Mesenchymal stem cell (in vitro differentiated cells and primary cell): Measurements from ENCODE around the gene PUM1.

Experiments used
- DNase-seq: peaks from one replicate; pipeline ENCODE4 v3.0.0-alpha.2; 2013
- H2AFZ ChIP-seq: one replicate; pipeline ENCODE4 v1.6.1; 2013; ENCODE audit warnings: low read depth, mild to moderate bottlenecking, control low read depth, inconsistent platforms, low read length, moderate library complexity
- H2AK5ac ChIP-seq: 2 replicates; pipeline ENCODE4 v1.6.1; 2013; ENCODE audit warnings: low read length, moderate library complexity, mild to moderate bottlenecking, inconsistent platforms; ENCODE audit not compliant: severe bottlenecking
- H2BK120ac ChIP-seq: one replicate; pipeline ENCODE4 v1.6.1; 2013; ENCODE audit warnings: low read depth, mild to moderate bottlenecking, inconsistent platforms, low read length, moderate library complexity
- H2BK12ac ChIP-seq, 2 experiments: one replicate each; pipeline ENCODE4 v1.6.1; 2013; ENCODE audit warnings: inconsistent platforms in 2 of 2, low read length in 2 of 2, mild to moderate bottlenecking in 2 of 2, moderate library complexity in 2 of 2, control low read depth in 1 of 2
- H2BK15ac ChIP-seq: one replicate; pipeline ENCODE4 v1.6.1; 2013; ENCODE audit warnings: mild to moderate bottlenecking, low read depth, inconsistent platforms; ENCODE audit not compliant: poor library complexity, severe bottlenecking
- H2BK5ac ChIP-seq: 2 replicates; pipeline ENCODE4 v1.6.1; 2013; ENCODE audit warnings: low read depth, mild to moderate bottlenecking, low read length, control low read depth, inconsistent platforms; ENCODE audit not compliant: poor library complexity, severe bottlenecking
- H3K14ac ChIP-seq, 2 experiments: one replicate each; pipeline ENCODE4 v1.6.1; 2013; ENCODE audit warnings: inconsistent platforms in 2 of 2, low read length in 2 of 2, control low read depth in 1 of 2, mild to moderate bottlenecking in 1 of 2, moderate library complexity in 1 of 2
- H3K18ac ChIP-seq, 2 experiments: one replicate each; pipeline ENCODE4 v1.6.1; 2013; ENCODE audit warnings: inconsistent platforms in 2 of 2, low read length in 2 of 2, control low read depth in 1 of 2, low read depth in 1 of 2, mild to moderate bottlenecking in 1 of 2
- H3K23ac ChIP-seq, 2 experiments: one replicate each; pipeline ENCODE4 v1.6.1; 2013; ENCODE audit warnings: inconsistent platforms in 2 of 2, low read length in 2 of 2, mild to moderate bottlenecking in 2 of 2, moderate library complexity in 2 of 2, control low read depth in 1 of 2
- H3K27ac ChIP-seq: 2 replicates; pipeline ENCODE4 v1.5.1; 2013; ENCODE audit warnings: mild to moderate bottlenecking, moderate library complexity, low read length, control low read depth, inconsistent platforms; ENCODE audit not compliant: poor library complexity, severe bottlenecking
- H3K27me3 ChIP-seq, 2 experiments: 2 replicates each; pipeline versions ENCODE4 v1.6.1 to v1.7.0; 2013; ENCODE audit warnings: low read length in 2 of 2, mild to moderate bottlenecking in 2 of 2, moderate library complexity in 2 of 2, control low read depth in 1 of 2, inconsistent platforms in 1 of 2; ENCODE audit not compliant: control insufficient read depth in 1 of 2, insufficient read depth in 1 of 2
- H3K36me3 ChIP-seq, 2 experiments: 2 replicates each; pipeline versions ENCODE4 v1.6.1 to v1.7.0; 2013; ENCODE audit warnings: low read length in 2 of 2, control low read depth in 1 of 2, inconsistent platforms in 1 of 2, low read depth in 1 of 2, mild to moderate bottlenecking in 1 of 2; ENCODE audit not compliant: insufficient read depth in 2 of 2, control insufficient read depth in 1 of 2
- H3K4ac ChIP-seq, 2 experiments: one replicate each; pipeline ENCODE4 v1.6.1; 2013; ENCODE audit warnings: inconsistent platforms in 2 of 2, low read length in 2 of 2, mild to moderate bottlenecking in 2 of 2, moderate library complexity in 2 of 2, control low read depth in 1 of 2, low read depth in 1 of 2
- H3K4me1 ChIP-seq: 2 replicates; pipeline ENCODE4 v1.6.1; 2013; ENCODE audit warnings: low read depth, low read length, control low read depth; ENCODE audit not compliant: control insufficient read depth, insufficient read depth
- H3K4me2 ChIP-seq: 2 replicates; pipeline ENCODE4 v1.6.1; 2013; ENCODE audit warnings: low read length, mild to moderate bottlenecking, inconsistent platforms; ENCODE audit not compliant: poor library complexity, severe bottlenecking
- H3K4me3 ChIP-seq, 2 experiments: 2 replicates each; pipeline versions ENCODE4 v1.5.1 to v1.7.0; 2013; ENCODE audit warnings: low read length in 2 of 2, mild to moderate bottlenecking in 2 of 2, control low read depth in 1 of 2, low read depth in 1 of 2; ENCODE audit not compliant: insufficient read depth in 1 of 2
- H3K79me1 ChIP-seq: replicated peaks from 2 replicates; pipeline ENCODE4 v1.6.1; 2013; ENCODE audit warnings: mild to moderate bottlenecking, control low read depth, low read length, inconsistent platforms; ENCODE audit not compliant: poor library complexity, severe bottlenecking
- H3K9ac ChIP-seq: 2 replicates; pipeline ENCODE4 v1.7.0; 2013; ENCODE audit warnings: mild to moderate bottlenecking, low read length, moderate library complexity
- H3K9me3 ChIP-seq: 2 replicates; pipeline ENCODE4 v1.7.0; 2013; ENCODE audit warnings: mild to moderate bottlenecking, low read length; ENCODE audit not compliant: control insufficient read depth
- H4K8ac ChIP-seq: one replicate; pipeline ENCODE4 v1.6.1; 2013; ENCODE audit warnings: inconsistent platforms, mild to moderate bottlenecking, low read length, moderate library complexity
- H4K91ac ChIP-seq: one replicate; pipeline ENCODE4 v1.6.1; 2013; ENCODE audit warnings: mild to moderate bottlenecking, low read length, inconsistent platforms
- WGBS: methylation state at CpG from one replicate; pipeline ENCODE4 v1.1.7; 2013; ENCODE audit warnings: mixed read lengths; 5-methylcytosine and 5-hydroxymethylcytosine counted together

PUM1 gene

DNA sequence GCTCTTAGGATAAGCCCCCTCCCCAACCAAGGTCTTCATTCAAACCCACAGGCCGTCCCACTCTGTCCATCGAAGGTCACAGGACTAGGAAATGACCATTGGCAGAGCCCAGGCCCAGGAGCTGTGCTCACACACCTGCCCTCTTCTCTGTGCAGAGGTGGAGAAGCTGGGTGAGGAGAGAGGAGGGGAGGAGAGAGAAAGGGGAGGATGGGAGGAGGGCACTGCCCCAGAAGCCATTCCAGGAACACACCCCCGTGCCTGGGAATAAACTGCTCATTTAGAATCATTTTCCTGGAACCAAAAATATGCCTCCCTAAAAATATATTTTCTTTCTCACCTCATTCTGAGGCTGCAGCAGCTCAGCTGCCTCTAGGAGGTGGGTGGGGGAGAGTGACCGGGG lies 150.6 kb downstream of the PUM1 start:
- Histone ChIP-seq H4K8ac (no peak overlapping the region), H3K4me2 (no peak overlapping the region)
- DNase-seq = no peak

GRCh38 chr1:30914587-30914922 lies 151.0 kb downstream of the PUM1 start:
- no peak overlapping the region for H3K18ac ChIP-seq
- H2BK5ac ChIP-seq = no peak overlapping the region
- H3K4me2 ChIP-seq = no peak overlapping the region
- no peak for DNase-seq
- peaks cover 9% of the 10 kb centered on the region for H3K4me1 ChIP-seq
- H3K4ac ChIP-seq = no peak overlapping the region
- H2AFZ ChIP-seq = no peak overlapping the region
- H3K23ac ChIP-seq = no peak overlapping the region
- H3K27me3 ChIP-seq = peaks cover 0 to 2% of the 10 kb centered on the region in 2 experiments
- no peaks in the 10 kb centered on the region for H3K36me3 ChIP-seq
- H3K9ac ChIP-seq = no peak overlapping the region
- H3K79me1 ChIP-seq = no peaks in the 10 kb centered on the region
- no peak overlapping the region for H3K4me3 ChIP-seq
- no peak overlapping the region for H2BK15ac ChIP-seq
- no peak overlapping the region for H2AK5ac ChIP-seq
- 97% methylated on average over 3 of the region's 3 CpGs for WGBS
- peak overlapping the region; percentile 1 to 3 for H2BK12ac ChIP-seq
- no peak overlapping the region for H3K27ac ChIP-seq
- no peaks in the 10 kb centered on the region for H3K9me3 ChIP-seq
- no peak overlapping the region for H3K14ac ChIP-seq
- no peak overlapping the region for H2BK120ac ChIP-seq
- no peak overlapping the region for H4K8ac ChIP-seq
- no peak overlapping the region for H4K91ac ChIP-seq

More for the DNA sequence above, 150.6 kb downstream of the PUM1 start:
- H3K4ac ChIP-seq = no peak overlapping the region
- no peaks in the 10 kb centered on the region for H3K27me3 ChIP-seq
- no peak overlapping the region for H2AK5ac ChIP-seq
- 88% methylated on average over 1 of the region's 4 CpGs for WGBS
- no peak overlapping the region for H3K14ac ChIP-seq
- no peaks in the 10 kb centered on the region for H3K9me3 ChIP-seq
- H3K9ac ChIP-seq = no peak overlapping the region
- no peak overlapping the region for H3K27ac ChIP-seq
- H3K36me3 ChIP-seq = no peaks in the 10 kb centered on the region
- no peak overlapping the region for H3K18ac ChIP-seq
- no peaks in the 10 kb centered on the region for H3K79me1 ChIP-seq
- no peak overlapping the region for H2AFZ ChIP-seq
- H3K23ac ChIP-seq = no peak overlapping the region
- peak overlapping the region; percentile 11 for H2BK120ac ChIP-seq
- H2BK12ac ChIP-seq = peak overlapping the region in 1 of 2 experiments; percentile 3
- H2BK5ac ChIP-seq = no peak overlapping the region
- peaks cover 6% of the 10 kb centered on the region for H3K4me1 ChIP-seq
- no peak overlapping the region for H4K91ac ChIP-seq
- no peak overlapping the region for H3K4me3 ChIP-seq
- no peak overlapping the region for H2BK15ac ChIP-seq

GRCh38 chr1:30912913-30913652 lies 152.4 kb downstream of the PUM1 start:
- Histone ChIP-seq H3K23ac (no peak overlapping the region), H3K14ac (no peak overlapping the region), H3K36me3 (no peaks in the 10 kb centered on the region), H3K18ac (peak overlapping the region; percentile 81 to 93), H3K27me3 (peaks cover 0 to 6% of the 10 kb centered on the region in 2 experiments), H3K79me1 (no peaks in the 10 kb centered on the region), H3K9me3 (no peaks in the 10 kb centered on the region), H2BK12ac (peak overlapping the region; percentile 62 to 75), H3K27ac (no peak overlapping the region), H4K8ac (peak overlapping the region; percentile 93), H2BK5ac (no peak overlapping the region), H3K9ac (no peak overlapping the region), H3K4me1 (peaks cover 13% of the 10 kb centered on the region), H3K4me2 (no peak overlapping the region), H2BK15ac (peak overlapping the region; percentile 84), H3K4ac (peak overlapping the region; percentile 67 to 84), H3K4me3 (no peak overlapping the region), H2AFZ (no peak overlapping the region), H2BK120ac (peak overlapping the region; percentile 65), H2AK5ac (no peak overlapping the region), H4K91ac (peak overlapping the region; percentile 95)
- DNase-seq = peak; percentile 67
- 69% methylated on average over 10 of the region's 10 CpGs for WGBS

DNA sequence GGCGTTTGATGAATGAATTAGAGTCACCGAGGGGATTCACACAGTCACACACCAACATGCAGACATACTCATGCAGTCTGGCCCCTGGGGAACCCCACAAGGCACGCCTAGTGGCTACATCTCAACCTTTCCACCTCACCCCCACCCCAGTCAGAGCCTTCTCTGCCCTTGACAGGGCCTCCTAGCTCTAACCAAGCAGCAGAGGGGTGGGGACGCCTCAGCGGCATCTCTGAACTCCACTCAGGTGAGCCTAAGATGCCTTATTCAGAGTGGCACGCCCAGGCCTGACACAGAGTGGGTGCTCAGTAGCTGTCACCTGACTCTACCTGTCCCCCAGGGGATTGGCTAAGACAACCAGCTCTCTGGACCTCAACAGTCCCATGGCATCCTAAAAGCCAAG lies 153.3 kb downstream of the PUM1 start:
- Histone ChIP-seq H2AFZ (no peak overlapping the region), H3K27ac (no peak overlapping the region), H3K4me3 (no peak overlapping the region), H2BK12ac (peak overlapping the region; percentile 18 to 50), H4K91ac (peak overlapping the region; percentile 53), H2BK120ac (no peak overlapping the region), H3K4me2 (no peak overlapping the region), H3K27me3 (peaks cover 0 to 6% of the 10 kb centered on the region in 2 experiments), H3K9me3 (no peaks in the 10 kb centered on the region), H3K23ac (no peak overlapping the region), H3K9ac (no peak overlapping the region), H3K4ac (peak overlapping the region in 1 of 2 experiments; percentile 84), H3K18ac (peak overlapping the region; percentile 16 to 25), H4K8ac (peak overlapping the region; percentile 66), H2BK5ac (no peak overlapping the region), H2AK5ac (no peak overlapping the region), H3K79me1 (peaks cover 3% of the 10 kb centered on the region), H3K14ac (no peak overlapping the region), H3K4me1 (peaks cover 21% of the 10 kb centered on the region), H3K36me3 (no peaks in the 10 kb centered on the region), H2BK15ac (no peak overlapping the region)
- WGBS = 83% methylated on average over 6 of the region's 6 CpGs
- no peak for DNase-seq
